HG03159 (cell line): ENCODE data around the gene CEACAM16.

Experiments used
- ATAC-seq: cut with Tn5 transposase; IDR thresholded peaks from one replicate; pipeline ENCODE4 v1.9.1; 2021; ENCODE audit warnings: mild to moderate bottlenecking, moderate library complexity; ENCODE audit not compliant: unreplicated experiment

CEACAM16 gene

GRCh38 chr19:44757735-44758505 lies 59.0 kb downstream of the CEACAM16 start:
- ATAC-seq: no peak

GRCh38 chr19:44758596-44758995 lies 59.6 kb downstream of the CEACAM16 start:
- no peak for ATAC-seq

GRCh38 chr19:44759083-44759804 lies 60.3 kb downstream of the CEACAM16 start:
- ATAC-seq: no peak
